Panc1 (cell line): Measurements from ENCODE around the gene ITPR2. TPM values are rescaled to one million over a fixed set of nuclear protein-coding genes. Genes with fewer than 3 reads are reported as not detected.

ENCODE experiments used
- ATAC-seq: fragments of 200-7000 bp; cut with Tn5 transposase; 2 replicates; pipeline ENCODE4 v1.9.1; 2020; ENCODE audit warnings: mild to moderate bottlenecking, moderate library complexity
- BruUV-seq: library from RNA; stranded (reverse); fragments of 400-500 nt; replicated peaks from 2 replicates; lab custom pipeline; 2021; lab: Mats Ljungman, UMichigan
- CTCF ChIA-PET: fragments of 300-600 bp; sonication (Branson Sonifier 250); formaldehyde crosslinking; loops from one replicate; lab custom pipeline; 2022; ENCODE audit warnings: antibody characterized with exemption; lab: Charles Lee
- POLR2A ChIA-PET: fragments of 300-600 bp; sonication (Branson Sonifier 250); formaldehyde crosslinking; loops from one replicate; lab custom pipeline; 2022; ENCODE audit warnings: antibody characterized with exemption; lab: Charles Lee
- DNase-seq: peaks from one replicate; pipeline ENCODE4 v3.0.0-alpha.2; 2010; ENCODE audit warnings: low read depth, low spot score
- H3K27ac ChIP-seq: 2 replicates; pipeline ENCODE4 v1.5.1; 2011; ENCODE audit warnings: mild to moderate bottlenecking, low read length, inconsistent platforms
- H3K27me3 ChIP-seq: fragments of 200-500 bp; sonication (Bioruptor generic); 2 replicates; pipeline ENCODE4 v1.6.0; 2014; ENCODE audit warnings: low read length, inconsistent platforms; ENCODE audit not compliant: control insufficient read depth, insufficient read depth
- H3K36me3 ChIP-seq: fragments of 200-500 bp; sonication (Bioruptor generic); 2 replicates; pipeline ENCODE4 v1.5.1; 2014; ENCODE audit warnings: inconsistent platforms, mild to moderate bottlenecking, low read length, moderate library complexity; ENCODE audit not compliant: control insufficient read depth, insufficient read depth
- H3K4me1 ChIP-seq: 2 replicates; pipeline ENCODE4 v1.5.1; 2011; ENCODE audit warnings: inconsistent platforms, mild to moderate bottlenecking, low read length, moderate library complexity; ENCODE audit not compliant: control insufficient read depth, insufficient read depth
- H3K4me3 ChIP-seq, 2 experiments: 2 replicates each; pipeline ENCODE4 v1.5.1; 2011 to 2012; ENCODE audit warnings: low read depth in 2 of 2, low read length in 2 of 2, mild to moderate bottlenecking in 2 of 2, inconsistent platforms in 1 of 2, moderate library complexity in 1 of 2
- H3K9me3 ChIP-seq: fragments of 200-500 bp; sonication (Bioruptor generic); 2 replicates; pipeline ENCODE4 v1.5.1; 2014; ENCODE audit warnings: low read depth, mild to moderate bottlenecking, inconsistent platforms, low read length, moderate library complexity; ENCODE audit not compliant: control insufficient read depth, insufficient read depth
- POLR2AphosphoS5 ChIP-seq: IDR thresholded peaks from 2 replicates; pipeline ENCODE4 v1.6.1; 2012; ENCODE audit warnings: mild to moderate bottlenecking, low read depth, low read length, moderate library complexity
- REST ChIP-seq, 2 experiments: IDR thresholded peaks; 2 replicates each; pipeline ENCODE4 v1.6.1; 2011 to 2012; ENCODE audit warnings: low read depth in 2 of 2, control low read depth in 1 of 2, low read length in 1 of 2, mild to moderate bottlenecking in 1 of 2, moderate library complexity in 1 of 2; ENCODE audit not compliant: insufficient read depth in 1 of 2
- SIN3A ChIP-seq: IDR thresholded peaks from 2 replicates; pipeline ENCODE4 v1.6.1; 2012; ENCODE audit warnings: low read depth, mild to moderate bottlenecking, low read length, moderate library complexity, borderline replicate concordance; ENCODE audit not compliant: insufficient read depth
- TCF7L2 ChIP-seq: IDR thresholded peaks from 2 replicates; pipeline ENCODE4 v1.6.1; 2011; ENCODE audit warnings: mild to moderate bottlenecking, low read depth, low read length, inconsistent platforms
- in situ Hi-C: cut with HindIII; loops from 2 replicates; pipeline ENCODE4 v1.10.0; 2016; ENCODE audit warnings: low sequenced_read_pairs, low pct_unique_long_range_greater_than_20kb
- intact Hi-C: fragments of 100-400 bp; cut with micrococcal nuclease; formaldehyde crosslinking; loops from one replicate; pipeline ENCODE4 v1.10.0; 2022; ENCODE audit not compliant: unreplicated experiment
- total RNA-seq: library from RNA; stranded (reverse); gene quantifications from one replicate; pipeline ENCODE4 v1.2.1, GENCODE V29; 2021; ENCODE audit not compliant: unreplicated experiment
- TF ChIP-seq, protein P1 (sequence below): fragments of 450-650 bp; IDR thresholded peaks from 2 replicates; pipeline ENCODE4 v1.5.1; 2017; ENCODE audit warnings: mild to moderate bottlenecking

The ITPR2 gene
- total RNA-seq, 1 experiment from 2014 or later: 41.8 TPM

DNA sequence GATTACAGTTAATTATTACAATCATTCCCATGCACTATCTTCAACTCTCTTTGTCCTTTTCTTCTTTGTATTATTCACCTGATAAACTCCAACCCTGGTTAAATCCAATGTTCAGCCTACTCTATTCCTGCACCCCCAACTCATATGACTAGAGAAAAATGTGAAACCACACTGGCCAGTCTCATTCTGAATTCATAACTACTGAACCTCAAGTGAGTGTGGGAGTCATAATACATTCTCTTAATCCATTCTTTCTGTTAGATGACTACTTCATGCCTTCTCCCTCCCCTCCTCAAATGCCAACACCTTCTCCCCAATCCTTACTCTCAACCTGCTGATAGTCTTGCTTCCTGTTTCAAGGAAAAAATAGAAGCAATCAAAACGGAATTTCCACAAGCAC is 22.3 kb upstream of the ITPR2 start:
- BruUV-seq: no TSS peak
- Histone ChIP-seq H3K4me3 (no peak overlapping the region), H3K36me3 (no peaks in the 10 kb centered on the region), H3K27ac (no peak overlapping the region), H3K9me3 (no peaks in the 10 kb centered on the region), H3K4me1 (peaks cover 3% of the 10 kb centered on the region; the same call in 1 of the 2 replicates), H3K27me3 (peaks cover 1% of the 10 kb centered on the region; the same call in 1 of the 2 replicates)
- no peak for ATAC-seq
- intact Hi-C loops: loop anchor here (2.0 to 10.0 kb wide), 2 partner anchors 29 to 69 kb away; no protein-coding TSS in a partner anchor
- in situ Hi-C loops: no loop called here
- ChIA-PET CTCF (no interaction called here), POLR2A (no interaction called here)
- DNase-seq: no peak
- TF ChIP-seq SIN3A: no peak
- no peak for TF ChIP-seq REST (IDR thresholded peaks at IDR 0.05; ENCODE audit: insufficient read depth in 1 of 2, low read depth in 2 of 2, low read length in 1 of 2)
- TF ChIP-seq, protein P1, sequence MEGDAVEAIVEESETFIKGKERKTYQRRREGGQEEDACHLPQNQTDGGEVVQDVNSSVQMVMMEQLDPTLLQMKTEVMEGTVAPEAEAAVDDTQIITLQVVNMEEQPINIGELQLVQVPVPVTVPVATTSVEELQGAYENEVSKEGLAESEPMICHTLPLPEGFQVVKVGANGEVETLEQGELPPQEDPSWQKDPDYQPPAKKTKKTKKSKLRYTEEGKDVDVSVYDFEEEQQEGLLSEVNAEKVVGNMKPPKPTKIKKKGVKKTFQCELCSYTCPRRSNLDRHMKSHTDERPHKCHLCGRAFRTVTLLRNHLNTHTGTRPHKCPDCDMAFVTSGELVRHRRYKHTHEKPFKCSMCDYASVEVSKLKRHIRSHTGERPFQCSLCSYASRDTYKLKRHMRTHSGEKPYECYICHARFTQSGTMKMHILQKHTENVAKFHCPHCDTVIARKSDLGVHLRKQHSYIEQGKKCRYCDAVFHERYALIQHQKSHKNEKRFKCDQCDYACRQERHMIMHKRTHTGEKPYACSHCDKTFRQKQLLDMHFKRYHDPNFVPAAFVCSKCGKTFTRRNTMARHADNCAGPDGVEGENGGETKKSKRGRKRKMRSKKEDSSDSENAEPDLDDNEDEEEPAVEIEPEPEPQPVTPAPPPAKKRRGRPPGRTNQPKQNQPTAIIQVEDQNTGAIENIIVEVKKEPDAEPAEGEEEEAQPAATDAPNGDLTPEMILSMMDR: no peak
- TF ChIP-seq TCF7L2: no peak
- no peak for TF ChIP-seq POLR2AphosphoS5

DNA sequence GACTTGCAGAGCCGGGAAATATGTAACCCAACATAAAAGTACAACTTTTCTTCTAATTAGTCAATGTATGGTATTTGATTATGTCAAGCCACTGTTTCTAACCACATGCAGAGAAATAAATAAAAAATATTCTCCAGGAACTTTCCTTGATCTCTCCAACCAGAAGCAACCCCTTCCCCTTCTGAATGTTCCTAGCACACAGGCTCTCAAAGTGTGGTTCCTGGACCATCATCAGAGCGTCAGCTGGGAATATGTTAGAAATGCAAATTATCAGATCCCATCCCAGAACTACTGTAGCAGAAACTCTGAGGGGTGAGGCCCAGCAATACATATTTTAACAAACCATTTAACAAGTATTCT is 21.0 kb upstream of the ITPR2 start:
- Histone ChIP-seq H3K27ac (no peak overlapping the region), H3K36me3 (no peaks in the 10 kb centered on the region), H3K4me3 (no peak overlapping the region), H3K9me3 (no peaks in the 10 kb centered on the region), H3K27me3 (no peaks in the 10 kb centered on the region; the same call in 1 of the 2 replicates), H3K4me1 (peaks cover 3% of the 10 kb centered on the region; the same call in 1 of the 2 replicates)
- POLR2A ChIA-PET: no interaction called here
- ATAC-seq: no peak; the same call in 1 of the 2 replicates
- in situ Hi-C loops: no loop called here
- CTCF ChIA-PET: interaction anchor here (0.7 kb wide), 2 partner anchors 32 to 170 kb away, joined by 4 to 6 read pairs; no protein-coding TSS in a partner anchor
- TF ChIP-seq POLR2AphosphoS5 (no peak), TCF7L2 (no peak)
- TF ChIP-seq, protein P1: peak; percentile 9
- DNase-seq: no peak
- BruUV-seq: no TSS peak
- intact Hi-C loops: loop anchor here (2.0 to 10.0 kb wide), 3 partner anchors 31 to 158 kb away; partner anchors contain the start of gene TM7SF3
